ENCODE data around the gene HINT2. TPM values are rescaled to one million over a fixed set of nuclear protein-coding genes. Genes with fewer than 3 reads are reported as not detected.

Gene HINT2
- total RNA-seq, 1 experiment from 2014 or later, result 35.9 TPM

- Histone ChIP-seq H3K18ac (ENCODE audit: insufficient read length, low read depth, low read length) (no peak overlapping the region), H2AFZ (ENCODE audit: low read length) (no peak overlapping the region), H2BK12ac (ENCODE audit: insufficient read length, low read depth, low read length) (no peak overlapping the region), H4K91ac (ENCODE audit: insufficient read length, low read depth, low read length) (no peak overlapping the region), H3K14ac (ENCODE audit: insufficient read depth, low read length) (no peak overlapping the region), H3K79me2 (ENCODE audit: insufficient read depth, low read length) (no peaks in the 10 kb centered on the region), H4K20me1 (ENCODE audit: control insufficient read depth, insufficient read depth, insufficient read length) (no peaks in the 10 kb centered on the region), H3K9me3 (ENCODE audit: control insufficient read depth, low read depth, low read length) (no peaks in the 10 kb centered on the region), H3K9ac (ENCODE audit: extremely low read depth, insufficient read length, low read length) (no peak overlapping the region), H2BK20ac (ENCODE audit: low read depth, low read length, poor library complexity, severe bottlenecking) (no peak overlapping the region), H4K5ac (ENCODE audit: insufficient read length, low read depth, low read length) (no peak overlapping the region), H2BK15ac (ENCODE audit: low read depth, low read length) (no peak overlapping the region), H2BK120ac (ENCODE audit: low read depth, low read length, poor library complexity, severe bottlenecking) (no peak overlapping the region), H3K23ac (ENCODE audit: insufficient read length, low read depth, low read length) (no peak overlapping the region), H3K27ac (ENCODE audit: insufficient read length, low read depth, low read length) (no peak overlapping the region), H3K23me2 (ENCODE audit: insufficient read length, low read depth, low read length, poor library complexity, severe bottlenecking) (no peaks in the 10 kb centered on the region), H3K79me1 (ENCODE audit: insufficient read depth, low read depth, low read length, poor library complexity, severe bottlenecking) (no peaks in the 10 kb centered on the region), H3K56ac (ENCODE audit: insufficient read length, low read depth, low read length) (no peak overlapping the region), H3K27me3 (ENCODE audit: insufficient read depth, low read length) (no peaks in the 10 kb centered on the region), H4K8ac (replicated peaks; ENCODE audit: insufficient read length, low read depth, low read length) (no peak overlapping the region), H3K4ac (ENCODE audit: low read depth, low read length) (no peak overlapping the region), H3T11ph (ENCODE audit: low read length) (no peak overlapping the region), H3K4me1 (ENCODE audit: insufficient read depth, low read length) (no peaks in the 10 kb centered on the region), H2BK5ac (ENCODE audit: insufficient read length, low read length) (no peak overlapping the region), H2AK5ac (ENCODE audit: insufficient read length, low read length) (no peak overlapping the region), H3K4me2 (ENCODE audit: insufficient read depth, insufficient read length, low read length) (no peak overlapping the region)
- no peak overlapping the region for H3K4me3 Mint-ChIP-seq
- H3K27ac Mint-ChIP-seq, result no peak overlapping the region
- TF ChIP-seq CTCF (conservative IDR thresholded peaks at IDR 0.05), result no peak
- no peaks in the 10 kb centered on the region for H3K9me3 Mint-ChIP-seq
- peaks cover 10 to 12% of the 10 kb centered on the region in 2 experiments; a peak in 3 of 4 replicates for H3K4me1 Mint-ChIP-seq
- no peak for DNase-seq
- H3K27me3 Mint-ChIP-seq (ENCODE audit: low read depth), result no peaks in the 10 kb centered on the region
- H3K36me3 Mint-ChIP-seq (ENCODE audit: insufficient read depth in 1 of 3, low read depth in 3 of 3), result no peaks in the 10 kb centered on the region; a peak in 1 of 7 replicates
- no CpG with 5 or more reads among the region's 2 CpGs for WGBS (ENCODE audit: extremely low coverage, insufficient read length, low lambda C conversion rate)
Measured at GRCh38 chr9:35766997-35767396, 47.8 kb downstream of the HINT2 start.

Data from H9 (cell line).